ENCODE measurements around the gene ZFAND5. TPM values are rescaled to one million over a fixed set of nuclear protein-coding genes. Genes with fewer than 3 reads are reported as not detected.

ZFAND5 gene
- total RNA-seq, 4 donors from 2014 or later: 316 to 2,069 (median 561) TPM

- H3K27ac ChIP-seq: peak overlapping the region; percentile 44 to 67 (median 58)
These were observed 13.2 kb downstream of the ZFAND5 start for GRCh38 chr9:72351538-72352453.

GRCh38 chr9:72349911-72350310 is 15.1 kb downstream of the ZFAND5 start:
- Histone ChIP-seq H3K27ac (no peak overlapping the region), H3K27me3 (no peaks in the 10 kb centered on the region), H3K9me3 (no peaks in the 10 kb centered on the region), H3K4me1 (peaks cover 18 to 30% of the 10 kb centered on the region in 2 donors), H3K36me3 (peaks cover 6 to 21% of the 10 kb centered on the region in 2 donors), H3K4me3 (no peak overlapping the region)
- DNase-seq (no peak), ATAC-seq (no peak)
- in situ Hi-C loops (cut with MboI; ENCODE audit: low sequenced_read_pairs in 4 of 4) (no loop called here), intact Hi-C loops (cut with DNase I; ENCODE audit: low total_unique reads) (loop anchor here (2.0 kb wide), 1 partner anchor 35 kb away; no protein-coding TSS in a partner anchor)
- no peak for TF ChIP-seq CTCF (IDR thresholded peaks at IDR 0.05 in 4 of 5, conservative IDR thresholded peaks at IDR 0.05 in 1 of 5)
- no peak for TF ChIP-seq POLR2A (IDR thresholded peaks at IDR 0.05)

More at GRCh38 chr9:72351538-72352453, 13.2 kb downstream of the ZFAND5 start:
- TF ChIP-seq CTCF (IDR thresholded peaks at IDR 0.05 in 4 of 5, conservative IDR thresholded peaks at IDR 0.05 in 1 of 5) (no peak), POLR2A (IDR thresholded peaks at IDR 0.05) (peak; percentile 4 to 16)
- Histone ChIP-seq H3K36me3 (peaks cover 10 to 40% of the 10 kb centered on the region in 2 donors), H3K27me3 (no peaks in the 10 kb centered on the region), H3K4me3 (no peak overlapping the region), H3K4me1 (peaks cover 33 to 49% of the 10 kb centered on the region in 2 donors), H3K9me3 (no peaks in the 10 kb centered on the region)
- in situ Hi-C loops (cut with MboI; ENCODE audit: low sequenced_read_pairs in 4 of 4): no loop called here
- peak in 1 of 2 donors; percentile 63 for DNase-seq
- peak; percentile 21 to 63 for ATAC-seq
- intact Hi-C loops (cut with DNase I; ENCODE audit: low total_unique reads): loop anchor here (2.0 kb wide), 1 partner anchor 37 kb away; no protein-coding TSS in a partner anchor

GRCh38 chr9:72349240-72349639 is 15.8 kb downstream of the ZFAND5 start:
- peaks cover 0 to 14% of the 10 kb centered on the region in 2 donors for H3K36me3 ChIP-seq
- peak overlapping the region in 1 of 4 donors; percentile 18 for H3K27ac ChIP-seq
- TF ChIP-seq CTCF (IDR thresholded peaks at IDR 0.05 in 4 of 5, conservative IDR thresholded peaks at IDR 0.05 in 1 of 5) (no peak), POLR2A (IDR thresholded peaks at IDR 0.05) (no peak)
- intact Hi-C loops (cut with DNase I; ENCODE audit: low total_unique reads) (no loop called here), in situ Hi-C loops (cut with MboI; ENCODE audit: low sequenced_read_pairs in 4 of 4) (no loop called here)
- ATAC-seq: no peak
- H3K4me1 ChIP-seq: peaks cover 12 to 24% of the 10 kb centered on the region in 2 donors
- H3K4me3 ChIP-seq: no peak overlapping the region
- no peaks in the 10 kb centered on the region for H3K9me3 ChIP-seq
- DNase-seq: no peak
- H3K27me3 ChIP-seq: no peaks in the 10 kb centered on the region

- Histone ChIP-seq H3K27me3 (no peaks in the 10 kb centered on the region), H3K4me1 (peaks cover 0 to 1% of the 10 kb centered on the region in 2 donors), H3K36me3 (no peaks in the 10 kb centered on the region), H3K27ac (no peak overlapping the region), H3K9me3 (no peaks in the 10 kb centered on the region), H3K4me3 (no peak overlapping the region)
- intact Hi-C loops (cut with DNase I; ENCODE audit: low total_unique reads): no loop called here
- in situ Hi-C loops (cut with MboI; ENCODE audit: low sequenced_read_pairs in 4 of 4): no loop called here
- no peak for ATAC-seq
- TF ChIP-seq POLR2A (IDR thresholded peaks at IDR 0.05) (no peak), CTCF (IDR thresholded peaks at IDR 0.05 in 4 of 5, conservative IDR thresholded peaks at IDR 0.05 in 1 of 5) (no peak)
- no peak for DNase-seq
These were observed 18.7 kb downstream of the ZFAND5 start for GRCh38 chr9:72346333-72346732.

Data from gastrocnemius medialis (tissue), 4 donors.